Calu3 (cell line): ENCODE results near the gene CDYL. TPM values are rescaled to one million over a fixed set of nuclear protein-coding genes. Genes with fewer than 3 reads are reported as not detected.

ENCODE experiments used
- BruUV-seq: library from RNA; stranded (reverse); fragments of 400-500 nt; replicated peaks from 2 replicates; lab custom pipeline; 2021; lab: Mats Ljungman, UMichigan
- CTCF ChIA-PET: fragments of 300-600 bp; sonication (Branson Sonifier 250); formaldehyde crosslinking; loops from one replicate; lab custom pipeline; 2022; ENCODE audit warnings: antibody characterized with exemption; lab: Charles Lee
- DNase-seq: peaks from one replicate; pipeline ENCODE4 v3.0.0; 2022
- H3K27ac Mint-ChIP-seq: one replicate; pipeline ENCODE4 v1.8.0; 2022; ENCODE audit warnings: mixed read lengths; ENCODE audit not compliant: unreplicated experiment
- H3K27me3 Mint-ChIP-seq: one replicate; pipeline ENCODE4 v1.8.0; 2022; ENCODE audit warnings: mixed read lengths; ENCODE audit not compliant: unreplicated experiment
- H3K36me3 Mint-ChIP-seq: one replicate; pipeline ENCODE4 v1.8.0; 2022; ENCODE audit warnings: mild to moderate bottlenecking, moderate library complexity, mixed read lengths; ENCODE audit not compliant: insufficient read depth, unreplicated experiment
- H3K4me1 Mint-ChIP-seq: one replicate; pipeline ENCODE4 v1.8.0; 2022; ENCODE audit warnings: mild to moderate bottlenecking, low read depth, mixed read lengths; ENCODE audit not compliant: unreplicated experiment
- H3K4me3 Mint-ChIP-seq: one replicate; pipeline ENCODE4 v1.8.0; 2022; ENCODE audit warnings: mild to moderate bottlenecking, low read depth, moderate library complexity, mixed read lengths; ENCODE audit not compliant: unreplicated experiment
- H3K9me3 Mint-ChIP-seq: one replicate; pipeline ENCODE4 v1.8.0; 2022; ENCODE audit warnings: low read depth, mixed read lengths; ENCODE audit not compliant: unreplicated experiment
- intact Hi-C: fragments of 100-400 bp; cut with micrococcal nuclease; formaldehyde crosslinking; loops from one replicate; pipeline ENCODE4 v1.10.0; 2022; ENCODE audit not compliant: unreplicated experiment
- total RNA-seq: library from RNA; stranded (reverse); gene quantifications from 2 replicates; pipeline ENCODE4 v1.2.3, GENCODE V29; 2022
- TF ChIP-seq, protein P1 (sequence below): fragments of 200-600 bp; IDR thresholded peaks from one replicate; pipeline ENCODE4 v1.8.0; 2022; ENCODE audit warnings: antibody characterized with exemption; ENCODE audit not compliant: unreplicated experiment

Gene CDYL
- total RNA-seq, 1 experiment from 2014 or later = 48.9 TPM

DNA sequence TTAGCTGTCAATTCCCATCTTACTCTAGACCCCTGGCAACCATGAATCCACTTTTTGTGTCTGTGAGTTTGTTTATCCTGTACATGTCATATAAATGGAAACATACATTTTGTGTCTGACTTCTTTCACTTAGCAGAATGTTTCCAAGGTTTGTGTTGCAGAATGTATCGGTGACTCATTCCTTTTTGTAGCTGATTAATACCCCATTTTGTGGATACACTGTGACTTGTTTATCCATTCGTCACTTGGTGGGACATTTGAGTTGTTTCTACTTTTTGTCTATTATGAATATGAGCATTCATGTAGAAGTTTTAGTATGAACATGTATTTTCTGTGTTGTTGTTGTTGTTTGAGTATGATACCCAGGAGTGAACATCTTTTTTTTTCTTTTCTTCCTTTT, 21.4 kb downstream of the CDYL start:
- Mint-ChIP-seq H3K4me3 (no peak overlapping the region), H3K27ac (no peak overlapping the region), H3K4me1 (peaks cover 9% of the 10 kb centered on the region), H3K27me3 (no peaks in the 10 kb centered on the region), H3K36me3 (no peaks in the 10 kb centered on the region), H3K9me3 (peaks cover 2% of the 10 kb centered on the region)
- BruUV-seq = no TSS peak
- CTCF ChIA-PET = no interaction called here
- intact Hi-C loops = no loop called here
- no peak for DNase-seq
- TF ChIP-seq, protein P1, sequence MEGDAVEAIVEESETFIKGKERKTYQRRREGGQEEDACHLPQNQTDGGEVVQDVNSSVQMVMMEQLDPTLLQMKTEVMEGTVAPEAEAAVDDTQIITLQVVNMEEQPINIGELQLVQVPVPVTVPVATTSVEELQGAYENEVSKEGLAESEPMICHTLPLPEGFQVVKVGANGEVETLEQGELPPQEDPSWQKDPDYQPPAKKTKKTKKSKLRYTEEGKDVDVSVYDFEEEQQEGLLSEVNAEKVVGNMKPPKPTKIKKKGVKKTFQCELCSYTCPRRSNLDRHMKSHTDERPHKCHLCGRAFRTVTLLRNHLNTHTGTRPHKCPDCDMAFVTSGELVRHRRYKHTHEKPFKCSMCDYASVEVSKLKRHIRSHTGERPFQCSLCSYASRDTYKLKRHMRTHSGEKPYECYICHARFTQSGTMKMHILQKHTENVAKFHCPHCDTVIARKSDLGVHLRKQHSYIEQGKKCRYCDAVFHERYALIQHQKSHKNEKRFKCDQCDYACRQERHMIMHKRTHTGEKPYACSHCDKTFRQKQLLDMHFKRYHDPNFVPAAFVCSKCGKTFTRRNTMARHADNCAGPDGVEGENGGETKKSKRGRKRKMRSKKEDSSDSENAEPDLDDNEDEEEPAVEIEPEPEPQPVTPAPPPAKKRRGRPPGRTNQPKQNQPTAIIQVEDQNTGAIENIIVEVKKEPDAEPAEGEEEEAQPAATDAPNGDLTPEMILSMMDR = no peak

GRCh38 chr6:4799912-4800311, 23.7 kb downstream of the CDYL start:
- Mint-ChIP-seq H3K36me3 (no peaks in the 10 kb centered on the region), H3K27ac (no peak overlapping the region), H3K27me3 (no peaks in the 10 kb centered on the region), H3K4me1 (peaks cover 9% of the 10 kb centered on the region), H3K9me3 (peaks cover 2% of the 10 kb centered on the region), H3K4me3 (no peak overlapping the region)
- CTCF ChIA-PET = no interaction called here
- no peak for DNase-seq
- TF ChIP-seq, protein P1 = no peak
- intact Hi-C loops = loop anchor here (10.0 kb wide), 1 partner anchor 485 kb away; no protein-coding TSS in a partner anchor
- BruUV-seq = no TSS peak

DNA sequence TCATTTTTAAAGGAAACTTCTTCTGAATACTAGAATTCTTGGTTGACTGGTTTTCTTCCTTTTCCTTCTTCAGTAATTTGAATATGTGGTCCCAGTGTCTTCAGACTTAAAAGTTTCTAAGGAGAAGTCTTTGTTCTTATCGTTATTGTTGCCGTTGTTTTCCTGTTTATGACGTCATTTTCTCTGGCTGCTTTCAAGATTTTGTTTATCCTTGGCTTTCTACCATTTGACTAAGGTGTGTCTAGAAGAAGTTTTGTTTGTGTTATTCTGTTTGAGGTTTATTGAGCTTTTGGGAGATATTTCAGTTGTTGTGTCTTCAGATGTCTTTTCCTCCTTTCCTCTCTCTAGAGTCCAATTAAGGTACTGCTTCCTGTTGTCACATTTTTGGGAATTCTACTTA, 24.5 kb downstream of the CDYL start:
- BruUV-seq = no TSS peak
- intact Hi-C loops = loop anchor here (10.0 kb wide), 1 partner anchor 486 kb away; no protein-coding TSS in a partner anchor
- Mint-ChIP-seq H3K27me3 (no peaks in the 10 kb centered on the region), H3K4me3 (no peak overlapping the region), H3K4me1 (peaks cover 9% of the 10 kb centered on the region), H3K27ac (no peak overlapping the region), H3K9me3 (peaks cover 2% of the 10 kb centered on the region), H3K36me3 (no peaks in the 10 kb centered on the region)
- TF ChIP-seq, protein P1 = no peak
- DNase-seq = no peak
- CTCF ChIA-PET = no interaction called here

- H3K27me3 Mint-ChIP-seq = no peaks in the 10 kb centered on the region
- DNase-seq = no peak
- CTCF ChIA-PET = no interaction called here
- no TSS peak for BruUV-seq
- peaks cover 9% of the 10 kb centered on the region for H3K4me1 Mint-ChIP-seq
- no peak overlapping the region for H3K27ac Mint-ChIP-seq
- peaks cover 2% of the 10 kb centered on the region for H3K9me3 Mint-ChIP-seq
- no peaks in the 10 kb centered on the region for H3K36me3 Mint-ChIP-seq
- intact Hi-C loops = loop anchor here (10.0 kb wide), 1 partner anchor 487 kb away; no protein-coding TSS in a partner anchor
- H3K4me3 Mint-ChIP-seq = no peak overlapping the region
- TF ChIP-seq, protein P1 = no peak
These were observed 25.4 kb downstream of the CDYL start for GRCh38 chr6:4801491-4802110.
